Measurements from ENCODE around the gene PRSS50. TPM values are rescaled to one million over a fixed set of nuclear protein-coding genes. Genes with fewer than 3 reads are reported as not detected.

PRSS50 gene
- total RNA-seq, 2 experiments from 2014 or later: not detected

GRCh38 chr3:46663591-46664135 is 54.0 kb downstream of the PRSS50 start:
- ChIA-PET CTCF (interaction anchor here (1.4 kb wide), 1 partner anchor 175 kb away, joined by 3 read pairs; no protein-coding TSS in a partner anchor), POLR2A (no interaction called here)

GRCh38 chr3:46662771-46663551 is 54.7 kb downstream of the PRSS50 start:
- POLR2A ChIA-PET: no interaction called here
- CTCF ChIA-PET: no interaction called here

Other genes with a start within 250 kb of the PRSS50 start
- not detected for gene RTP3, start 219.9 kb downstream of the PRSS50 start, total RNA-seq
- not detected for gene LRRC2, start 151.6 kb downstream of the PRSS50 start, total RNA-seq
- not detected for gene FAM240A, start 105.3 kb downstream of the PRSS50 start, total RNA-seq
- under 1 TPM; 0.69 to 0.82 TPM for gene ALS2CL, start 24.2 kb downstream of the PRSS50 start, total RNA-seq
- under 1 TPM; 0.25 to 0.30 TPM for gene TMIE, start 16.5 kb downstream of the PRSS50 start, total RNA-seq
- gene MYL3, start 145.6 kb upstream of the PRSS50 start, total RNA-seq: not detected
- gene PTH1R, start 159.9 kb upstream of the PRSS50 start, total RNA-seq: not detected